Esophagus squamous epithelium (tissue), 5 donors: ENCODE results near the gene GPR156. TPM values are rescaled to one million over a fixed set of nuclear protein-coding genes. Genes with fewer than 3 reads are reported as not detected.
"Not testable (repeated sequence)": the region's sequence is repeated elsewhere in the genome, so short reads cannot be mapped to it uniquely, and the experiment has no call there.

Experiments
- DNase-seq: peaks from one replicate; lab custom pipeline; 2025; lab: John Stamatoyannopoulos, UW
- H3K27ac ChIP-seq, 4 donors: fragments of 200-600 bp; sonication (generic); one replicate each; pipeline ENCODE4 v1.5.1; 2016 to 2019; ENCODE audit warnings: mild to moderate bottlenecking in 1 of 4
- H3K27me3 ChIP-seq, 4 donors: fragments of 200-600 bp; sonication (generic); 1 replicate in 3 of 4; 2 replicates in 1 of 4; pipeline versions ENCODE4 v1.5.1 to v1.6.0; 2017 to 2021; ENCODE audit warnings: antibody characterized with exemption in 1 of 4
- H3K36me3 ChIP-seq, 3 donors: fragments of 200-600 bp; sonication (generic); one replicate each; pipeline ENCODE4 v1.5.1; 2016 to 2019
- H3K4me1 ChIP-seq, 3 donors: fragments of 200-600 bp; sonication (generic); one replicate each; pipeline ENCODE4 v1.5.1; 2017 to 2019
- H3K4me3 ChIP-seq, 4 donors: fragments of 200-600 bp; sonication (generic); 1 replicate in 3 of 4; 2 replicates in 1 of 4; pipeline ENCODE4 v1.5.1; 2016 to 2019; ENCODE audit warnings: mild to moderate bottlenecking in 2 of 4, moderate library complexity in 1 of 4
- H3K9me3 ChIP-seq, 3 donors: fragments of 200-600 bp; sonication (generic); one replicate each; pipeline ENCODE4 v1.5.1; 2016 to 2019
- POLR2A ChIP-seq, 4 donors: fragments of 450-650 bp; IDR thresholded peaks; one replicate each; pipeline ENCODE4 v1.6.1; 2017; ENCODE audit warnings: antibody characterized with exemption in 4 of 4, mild to moderate bottlenecking in 4 of 4, moderate library complexity in 3 of 4
- WGBS, 2 donors: methylation state at CpG; one replicate each; pipeline ENCODE4 v1.1.5; 2018; 5-methylcytosine and 5-hydroxymethylcytosine counted together
- intact Hi-C: fragments of 100-400 bp; cut with DNase I; formaldehyde crosslinking; loops from one replicate; pipeline ENCODE4 v1.15.0; 2022
- total RNA-seq, 4 donors: library from RNA; depleted of rRNA; stranded (reverse); fragments of >200 nt; gene quantifications; one replicate each; pipeline ENCODE4 v1.1.0, GENCODE V29; 2016
- TF ChIP-seq, protein P1 (sequence below), 6 experiments: fragments of 450-650 bp in 4 of 6; fragments of 200-600 bp in 2 of 6; sonication (generic) in 2 of 6; IDR thresholded peaks; one replicate each; pipeline ENCODE4 v1.5.1; 2016 to 2019; ENCODE audit warnings: antibody characterized with exemption in 6 of 6, mild to moderate bottlenecking in 4 of 6, moderate library complexity in 4 of 6
- donor health status: DM: yes; HTN: yes; CAD: no.

Gene GPR156
- total RNA-seq, 4 donors from 2014 or later: 0.19 to 0.94 (median 0.57) TPM; not detected in 1

DNA sequence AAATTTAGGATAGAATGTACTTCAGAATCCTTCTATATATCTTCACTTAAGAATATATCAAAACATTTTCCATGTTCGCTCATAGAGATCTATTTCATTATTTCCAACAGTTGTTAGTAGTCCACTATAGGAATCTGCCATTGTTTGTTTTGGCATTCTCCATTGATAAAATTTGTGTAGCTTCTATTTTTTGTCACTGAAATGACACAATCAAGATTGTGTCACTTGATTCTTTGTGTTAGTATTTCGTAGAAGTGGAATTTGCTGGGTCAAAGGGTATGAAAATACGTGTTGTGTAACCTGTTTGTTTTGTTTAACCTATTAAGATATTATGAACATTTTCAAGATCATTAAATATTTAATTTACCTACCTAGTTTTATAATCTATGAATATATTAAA, 15.9 kb upstream of the GPR156 start:
- Histone ChIP-seq H3K27me3 (no peaks in the 10 kb centered on the region), H3K36me3 (no peaks in the 10 kb centered on the region), H3K4me1 (peaks cover 0 to 5% (median 0%) of the 10 kb centered on the region in 3 donors), H3K27ac (no peak overlapping the region), H3K4me3 (no peak overlapping the region), H3K9me3 (no peaks in the 10 kb centered on the region)
- no peak for TF ChIP-seq POLR2A (IDR thresholded peaks at IDR 0.05)
- TF ChIP-seq, protein P1, sequence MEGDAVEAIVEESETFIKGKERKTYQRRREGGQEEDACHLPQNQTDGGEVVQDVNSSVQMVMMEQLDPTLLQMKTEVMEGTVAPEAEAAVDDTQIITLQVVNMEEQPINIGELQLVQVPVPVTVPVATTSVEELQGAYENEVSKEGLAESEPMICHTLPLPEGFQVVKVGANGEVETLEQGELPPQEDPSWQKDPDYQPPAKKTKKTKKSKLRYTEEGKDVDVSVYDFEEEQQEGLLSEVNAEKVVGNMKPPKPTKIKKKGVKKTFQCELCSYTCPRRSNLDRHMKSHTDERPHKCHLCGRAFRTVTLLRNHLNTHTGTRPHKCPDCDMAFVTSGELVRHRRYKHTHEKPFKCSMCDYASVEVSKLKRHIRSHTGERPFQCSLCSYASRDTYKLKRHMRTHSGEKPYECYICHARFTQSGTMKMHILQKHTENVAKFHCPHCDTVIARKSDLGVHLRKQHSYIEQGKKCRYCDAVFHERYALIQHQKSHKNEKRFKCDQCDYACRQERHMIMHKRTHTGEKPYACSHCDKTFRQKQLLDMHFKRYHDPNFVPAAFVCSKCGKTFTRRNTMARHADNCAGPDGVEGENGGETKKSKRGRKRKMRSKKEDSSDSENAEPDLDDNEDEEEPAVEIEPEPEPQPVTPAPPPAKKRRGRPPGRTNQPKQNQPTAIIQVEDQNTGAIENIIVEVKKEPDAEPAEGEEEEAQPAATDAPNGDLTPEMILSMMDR (IDR thresholded peaks at IDR 0.05): no peak
- intact Hi-C loops: no loop called here
- no peak for DNase-seq
- WGBS, 2 donors: 63 to 82% methylated on average over 3 of the region's 3 CpGs

DNA sequence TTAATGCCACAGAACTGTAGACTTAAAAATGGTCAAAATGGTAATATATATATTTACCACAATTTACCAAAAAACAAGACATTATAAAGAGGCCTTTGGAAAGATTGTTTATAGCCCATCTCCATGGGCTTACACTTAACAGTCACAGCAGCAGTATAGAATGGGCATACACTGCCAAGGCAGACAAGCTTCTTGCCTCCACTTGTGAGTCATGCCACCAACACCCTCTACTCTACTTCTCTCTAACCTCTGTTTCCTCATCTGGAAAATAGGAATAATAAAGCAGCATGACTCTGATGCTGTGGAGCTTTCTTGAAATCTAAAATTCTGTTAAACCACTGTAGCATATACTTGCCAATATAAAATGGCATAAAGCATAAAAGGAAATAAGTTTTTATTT, 14.4 kb upstream of the GPR156 start:
- no peak overlapping the region for H3K4me3 ChIP-seq
- intact Hi-C loops: no loop called here
- DNase-seq: no peak
- no peaks in the 10 kb centered on the region for H3K27me3 ChIP-seq
- TF ChIP-seq, protein P1 (IDR thresholded peaks at IDR 0.05): no peak
- TF ChIP-seq POLR2A (IDR thresholded peaks at IDR 0.05): no peak
- H3K9me3 ChIP-seq: peaks cover 0 to 4% (median 0%) of the 10 kb centered on the region in 3 donors
- H3K27ac ChIP-seq: no peak overlapping the region
- H3K4me1 ChIP-seq: no peaks in the 10 kb centered on the region
- H3K36me3 ChIP-seq: no peaks in the 10 kb centered on the region

DNA sequence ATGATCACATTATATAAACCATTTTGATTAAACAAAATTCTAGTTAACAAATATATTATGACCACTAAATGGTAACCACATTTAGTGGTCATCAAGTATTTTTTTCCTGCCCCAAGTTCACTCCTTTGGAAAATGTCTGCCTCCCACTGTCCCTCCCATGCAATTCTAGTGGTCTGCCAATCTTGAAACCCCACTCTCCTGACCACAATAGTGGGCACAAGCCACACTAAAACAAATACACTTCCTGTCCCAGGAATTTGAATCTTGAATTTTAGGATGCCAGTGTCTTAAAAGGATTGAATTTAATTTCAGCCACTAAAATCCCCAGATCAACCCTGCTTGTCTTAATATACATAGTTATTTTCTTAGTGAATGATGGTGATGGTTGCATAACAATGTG, 14.0 kb upstream of the GPR156 start:
- no peak overlapping the region for H3K27ac ChIP-seq
- H3K36me3 ChIP-seq: no peaks in the 10 kb centered on the region
- DNase-seq: no peak
- no peak overlapping the region for H3K4me3 ChIP-seq
- peaks cover 0 to 7% (median 0%) of the 10 kb centered on the region in 3 donors for H3K9me3 ChIP-seq
- TF ChIP-seq, protein P1 (IDR thresholded peaks at IDR 0.05): no peak
- TF ChIP-seq POLR2A (IDR thresholded peaks at IDR 0.05): no peak
- no peaks in the 10 kb centered on the region for H3K27me3 ChIP-seq
- intact Hi-C loops: no loop called here
- no peaks in the 10 kb centered on the region for H3K4me1 ChIP-seq

DNA sequence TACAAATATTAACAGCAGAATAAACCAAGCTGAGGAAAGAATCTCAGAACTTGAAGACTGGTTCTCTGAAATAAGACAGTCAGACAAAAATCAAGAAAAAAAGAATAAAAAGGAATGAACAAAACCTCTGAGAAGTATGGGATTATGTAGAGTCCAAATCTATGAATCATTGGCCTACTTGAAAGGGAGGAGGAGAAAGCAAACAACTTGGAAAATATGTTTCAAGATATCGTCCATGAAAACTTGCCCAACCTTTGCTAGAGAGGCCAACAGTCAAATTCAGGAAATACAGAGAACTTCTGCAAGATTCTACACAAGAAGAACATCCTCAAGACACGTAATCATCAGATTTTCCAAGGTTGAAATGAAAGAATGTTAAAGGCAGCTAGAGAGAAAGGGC, 6.5 kb upstream of the GPR156 start:
- WGBS, 2 donors: 55 to 58% methylated on average over 2 of the region's 2 CpGs
- H3K9me3 ChIP-seq, H3K4me1 ChIP-seq, DNase-seq, H3K27ac ChIP-seq, H3K4me3 ChIP-seq, intact Hi-C loops, H3K27me3 ChIP-seq, H3K36me3 ChIP-seq: not testable (repeated sequence)

DNA sequence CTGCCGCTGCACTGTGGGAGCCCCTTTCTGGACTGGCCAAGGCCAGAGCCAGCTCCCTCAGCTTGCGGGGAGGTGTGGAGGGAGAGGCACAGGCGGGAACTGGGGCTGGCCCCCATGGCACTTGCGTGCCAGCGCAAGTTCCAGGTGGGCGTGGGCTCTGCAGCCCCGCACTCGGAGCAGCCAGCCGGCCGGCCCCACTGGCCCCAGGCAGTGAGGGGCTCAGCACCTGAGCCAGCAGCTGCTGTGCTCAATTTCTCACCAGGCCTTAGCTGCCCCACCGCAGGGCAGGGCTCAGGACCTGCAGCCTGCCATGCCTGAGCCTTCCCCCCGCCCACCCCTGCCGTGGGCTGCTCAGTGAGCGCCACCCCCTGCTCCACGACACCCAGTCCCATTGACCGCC, 4.6 kb upstream of the GPR156 start:
- Histone ChIP-seq H3K27me3 (peaks cover 0 to 22% (median 0%) of the 10 kb centered on the region in 4 donors), H3K9me3 (peaks cover 0 to 3% (median 0%) of the 10 kb centered on the region in 3 donors), H3K36me3 (no peaks in the 10 kb centered on the region), H3K4me3 (no peak overlapping the region), H3K4me1 (peaks cover 0 to 10% (median 3%) of the 10 kb centered on the region in 3 donors), H3K27ac (no peak overlapping the region)
- TF ChIP-seq, protein P1 (IDR thresholded peaks at IDR 0.05): no peak
- TF ChIP-seq POLR2A (IDR thresholded peaks at IDR 0.05): no peak
- intact Hi-C loops: no loop called here
- no peak for DNase-seq
- no CpG with 5 or more reads among the region's 16 CpGs for WGBS, 2 donors

DNA sequence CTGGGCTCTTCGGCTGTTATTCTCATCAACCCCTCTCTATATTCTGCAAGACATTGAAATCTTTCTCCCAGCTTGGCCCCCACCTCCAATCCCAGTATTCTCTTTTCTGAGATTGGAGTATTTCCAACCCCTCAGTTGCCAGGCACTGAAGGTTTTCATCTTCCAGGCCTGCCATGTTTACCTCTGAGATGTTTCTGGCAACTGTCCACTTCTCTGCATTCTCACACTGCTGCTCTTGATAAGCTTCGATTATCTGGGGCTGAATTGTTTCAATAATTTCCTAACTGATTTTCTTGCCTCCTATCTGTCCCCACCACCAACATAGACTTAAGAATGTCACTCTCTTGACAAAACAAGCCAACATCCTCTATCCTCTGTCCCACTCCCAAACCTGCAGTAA, 1.4 kb upstream of the GPR156 start:
- Histone ChIP-seq H3K27ac (no peak overlapping the region), H3K27me3 (peaks cover 0 to 33% (median 0%) of the 10 kb centered on the region in 4 donors), H3K4me3 (no peak overlapping the region), H3K36me3 (no peaks in the 10 kb centered on the region), H3K9me3 (no peaks in the 10 kb centered on the region), H3K4me1 (peaks cover 0 to 15% (median 3%) of the 10 kb centered on the region in 3 donors)
- intact Hi-C loops: no loop called here
- TF ChIP-seq, protein P1 (IDR thresholded peaks at IDR 0.05): no peak
- no peak for TF ChIP-seq POLR2A (IDR thresholded peaks at IDR 0.05)
- DNase-seq: no peak
- 60 to 65% methylated on average over 2 of the region's 2 CpGs for WGBS, 2 donors
